GM19193 (cell line): ENCODE measurements around the gene TDRD10.

Source experiments
- POLR2A ChIP-seq: IDR thresholded peaks from 4 replicates; pipeline ENCODE4 v1.6.1; 2011; ENCODE audit not compliant: insufficient read depth, insufficient read length; ENCODE audit errors: extremely low read depth

The TDRD10 gene

GRCh38 chr1:154590756-154591155 is 88.7 kb downstream of the TDRD10 start:
- TF ChIP-seq POLR2A: no peak

GRCh38 chr1:154591206-154591605 is 89.2 kb downstream of the TDRD10 start:
- TF ChIP-seq POLR2A: no peak

DNA sequence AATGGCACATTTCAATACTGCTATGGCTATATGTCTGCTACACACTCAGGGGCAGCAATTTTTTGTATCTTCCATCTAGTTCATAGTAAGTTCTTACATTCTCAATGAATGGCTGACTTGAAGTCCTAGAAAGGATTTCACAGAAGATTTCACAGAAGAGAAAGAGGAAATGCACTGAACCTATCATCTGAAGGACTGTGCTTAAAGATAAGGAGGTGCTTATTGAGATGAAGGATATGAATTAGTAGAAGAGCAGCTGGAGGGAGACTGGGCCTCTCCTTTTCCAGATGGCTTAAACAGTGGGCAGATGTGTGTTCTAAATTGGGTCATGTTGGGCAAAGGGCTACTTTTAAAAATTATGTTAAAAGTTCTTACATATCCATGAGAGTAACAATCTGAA is 91.4 kb downstream of the TDRD10 start:
- no peak for TF ChIP-seq POLR2A

GRCh38 chr1:154594811-154595210 is 92.8 kb downstream of the TDRD10 start:
- TF ChIP-seq POLR2A: no peak

- no peak for TF ChIP-seq POLR2A
Measured at GRCh38 chr1:154595621-154596020, 93.6 kb downstream of the TDRD10 start.
